Tibial nerve (tissue), 4 donors: ENCODE measurements around the gene XKR3. TPM values are rescaled to one million over a fixed set of nuclear protein-coding genes. Genes with fewer than 3 reads are reported as not detected.

Source experiments
- DNase-seq, 2 donors: peaks; one replicate each; pipeline ENCODE4 v3.0.0-alpha.2; 2019; ENCODE audit warnings: low spot score in 2 of 2
- H3K27ac ChIP-seq, 4 donors: fragments of 200-600 bp; sonication (generic) in 3 of 4; one replicate each; pipeline ENCODE4 v1.5.1; 2017 to 2019; ENCODE audit warnings: mild to moderate bottlenecking in 1 of 4
- H3K27me3 ChIP-seq, 2 donors: fragments of 200-600 bp; sonication (generic) in 1 of 2; one replicate each; pipeline versions ENCODE4 v1.5.1 to v1.6.0; 2017 to 2019
- H3K36me3 ChIP-seq, 3 donors: fragments of 200-600 bp; sonication (generic); one replicate each; pipeline ENCODE4 v1.5.1; 2018 to 2019
- H3K4me1 ChIP-seq, 4 donors: fragments of 200-600 bp; sonication (generic) in 3 of 4; one replicate each; pipeline ENCODE4 v1.5.1; 2017 to 2019
- H3K4me3 ChIP-seq, 4 donors: fragments of 200-600 bp; sonication (generic) in 3 of 4; one replicate each; pipeline ENCODE4 v1.5.1; 2017 to 2019; ENCODE audit warnings: mild to moderate bottlenecking in 1 of 4, moderate library complexity in 1 of 4
- H3K9me3 ChIP-seq, 4 donors: fragments of 200-600 bp; sonication (generic) in 3 of 4; one replicate each; pipeline ENCODE4 v1.5.1; 2017 to 2019
- EP300 ChIP-seq, 2 donors: sonication (generic); formaldehyde crosslinking; IDR thresholded peaks; one replicate each; pipeline ENCODE4 v1.6.1; 2017; ENCODE audit warnings: antibody characterized with exemption in 2 of 2, mild to moderate bottlenecking in 1 of 2
- POLR2A ChIP-seq, 2 donors: fragments of 450-650 bp; IDR thresholded peaks; one replicate each; pipeline ENCODE4 v1.6.1; 2017; ENCODE audit warnings: antibody characterized with exemption in 2 of 2, mild to moderate bottlenecking in 2 of 2, moderate library complexity in 2 of 2
- WGBS, 2 donors: methylation state at CpG; one replicate each; pipeline ENCODE4 v1.1.5; 2018; 5-methylcytosine and 5-hydroxymethylcytosine counted together
- total RNA-seq, 4 donors: library from RNA; depleted of rRNA; stranded (reverse); fragments of >200 nt; gene quantifications; one replicate each; pipeline ENCODE4 v1.1.0, GENCODE V29; 2016
- TF ChIP-seq, protein P1 (sequence below), 5 experiments: fragments of 200-600 bp in 3 of 5; fragments of 450-650 bp in 2 of 5; sonication (generic) in 3 of 5; IDR thresholded peaks; one replicate each; pipeline ENCODE4 v1.5.1; 2016 to 2019; ENCODE audit warnings: antibody characterized with exemption in 5 of 5, mild to moderate bottlenecking in 3 of 5, moderate library complexity in 2 of 5

Gene XKR3
- total RNA-seq, 4 donors from 2014 or later: not detected

DNA sequence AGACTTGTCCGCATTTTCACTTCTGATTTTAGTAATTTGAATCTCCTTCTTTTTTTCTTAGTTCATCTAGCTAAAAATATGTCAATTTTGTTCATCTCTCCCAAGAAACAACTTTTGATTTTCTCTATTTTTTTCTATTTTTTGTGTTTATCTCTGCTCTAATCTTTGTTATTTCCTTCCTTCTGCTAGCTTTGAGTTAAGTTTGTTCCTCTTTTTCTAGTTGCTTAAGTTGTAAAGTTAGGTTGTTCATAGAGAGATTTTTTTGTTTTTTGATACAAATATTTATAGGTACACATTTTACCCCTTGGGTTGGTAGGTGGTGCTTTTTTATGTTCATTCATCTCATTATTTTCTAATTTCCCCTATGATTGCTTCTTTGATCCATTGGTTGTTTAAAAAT, 22.1 kb upstream of the XKR3 start:
- Histone ChIP-seq H3K27ac (no peak overlapping the region), H3K4me1 (no peaks in the 10 kb centered on the region), H3K27me3 (no peaks in the 10 kb centered on the region), H3K36me3 (no peaks in the 10 kb centered on the region), H3K9me3 (peaks cover 0 to 13% (median 0%) of the 10 kb centered on the region in 4 donors), H3K4me3 (no peak overlapping the region)
- no peak for TF ChIP-seq EP300 (IDR thresholded peaks at IDR 0.05)
- TF ChIP-seq POLR2A (IDR thresholded peaks at IDR 0.05): no peak
- TF ChIP-seq, protein P1, sequence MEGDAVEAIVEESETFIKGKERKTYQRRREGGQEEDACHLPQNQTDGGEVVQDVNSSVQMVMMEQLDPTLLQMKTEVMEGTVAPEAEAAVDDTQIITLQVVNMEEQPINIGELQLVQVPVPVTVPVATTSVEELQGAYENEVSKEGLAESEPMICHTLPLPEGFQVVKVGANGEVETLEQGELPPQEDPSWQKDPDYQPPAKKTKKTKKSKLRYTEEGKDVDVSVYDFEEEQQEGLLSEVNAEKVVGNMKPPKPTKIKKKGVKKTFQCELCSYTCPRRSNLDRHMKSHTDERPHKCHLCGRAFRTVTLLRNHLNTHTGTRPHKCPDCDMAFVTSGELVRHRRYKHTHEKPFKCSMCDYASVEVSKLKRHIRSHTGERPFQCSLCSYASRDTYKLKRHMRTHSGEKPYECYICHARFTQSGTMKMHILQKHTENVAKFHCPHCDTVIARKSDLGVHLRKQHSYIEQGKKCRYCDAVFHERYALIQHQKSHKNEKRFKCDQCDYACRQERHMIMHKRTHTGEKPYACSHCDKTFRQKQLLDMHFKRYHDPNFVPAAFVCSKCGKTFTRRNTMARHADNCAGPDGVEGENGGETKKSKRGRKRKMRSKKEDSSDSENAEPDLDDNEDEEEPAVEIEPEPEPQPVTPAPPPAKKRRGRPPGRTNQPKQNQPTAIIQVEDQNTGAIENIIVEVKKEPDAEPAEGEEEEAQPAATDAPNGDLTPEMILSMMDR (IDR thresholded peaks at IDR 0.05): no peak
- 68 to 81% methylated on average over 1 of the region's 1 CpG for WGBS, 2 donors
- no peak for DNase-seq

DNA sequence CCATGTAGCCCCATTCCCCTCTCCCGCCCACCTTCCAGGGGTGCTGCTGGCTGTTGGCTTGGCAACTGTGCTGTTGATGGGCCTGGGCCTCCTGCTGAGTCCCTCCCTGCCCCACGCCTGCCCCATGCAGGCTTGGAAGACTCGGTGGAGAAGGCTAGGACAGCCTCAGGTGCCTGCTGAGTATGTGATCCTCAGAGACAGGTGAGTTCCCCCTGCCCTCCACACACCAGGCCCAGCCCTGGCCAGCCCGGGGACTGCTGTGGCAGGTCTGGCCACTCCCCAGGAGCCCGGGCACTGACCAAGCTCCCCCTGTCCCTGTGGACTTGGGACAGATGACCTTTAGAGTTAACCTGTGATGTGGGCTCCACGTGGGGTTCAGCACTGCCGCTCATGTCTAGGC, 20.7 kb upstream of the XKR3 start:
- no peak for DNase-seq
- H3K9me3 ChIP-seq: peaks cover 0 to 13% (median 0%) of the 10 kb centered on the region in 4 donors
- H3K4me3 ChIP-seq: no peak overlapping the region
- H3K36me3 ChIP-seq: no peaks in the 10 kb centered on the region
- WGBS, 2 donors: 64 to 84% methylated on average over 4 to 5 of the region's 7 CpGs
- TF ChIP-seq EP300 (IDR thresholded peaks at IDR 0.05): no peak
- no peak overlapping the region for H3K27ac ChIP-seq
- H3K4me1 ChIP-seq: no peaks in the 10 kb centered on the region
- no peaks in the 10 kb centered on the region for H3K27me3 ChIP-seq

DNA sequence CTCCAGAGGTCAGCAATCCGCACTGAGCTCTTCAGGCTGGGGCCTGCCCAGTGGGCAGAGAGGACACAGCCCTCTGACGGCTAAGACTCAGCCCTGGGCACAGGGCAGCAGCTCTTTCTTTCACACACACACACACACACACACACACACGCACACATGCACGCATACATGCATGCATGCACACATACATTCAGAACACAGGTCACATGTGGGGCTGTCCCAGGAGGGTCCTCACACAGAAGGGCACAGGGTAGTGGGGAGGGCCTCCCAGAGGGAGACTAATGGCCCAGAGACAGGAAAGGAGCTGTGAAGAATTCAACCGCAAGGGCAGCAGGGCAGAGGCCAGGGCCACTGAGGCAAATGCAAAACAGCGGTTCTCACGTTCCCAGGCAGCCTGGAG, 20.3 kb upstream of the XKR3 start:
- H3K36me3 ChIP-seq: no peaks in the 10 kb centered on the region
- no peak for TF ChIP-seq POLR2A (IDR thresholded peaks at IDR 0.05)
- TF ChIP-seq EP300 (IDR thresholded peaks at IDR 0.05): no peak
- TF ChIP-seq, protein P1 (IDR thresholded peaks at IDR 0.05): no peak
- no peaks in the 10 kb centered on the region for H3K27me3 ChIP-seq
- DNase-seq: no peak
- no peak overlapping the region for H3K4me3 ChIP-seq
- 84 to 86% methylated on average over 7 of the region's 7 CpGs for WGBS, 2 donors
- H3K9me3 ChIP-seq: peaks cover 0 to 13% (median 0%) of the 10 kb centered on the region in 4 donors
- no peak overlapping the region for H3K27ac ChIP-seq
- no peaks in the 10 kb centered on the region for H3K4me1 ChIP-seq

DNA sequence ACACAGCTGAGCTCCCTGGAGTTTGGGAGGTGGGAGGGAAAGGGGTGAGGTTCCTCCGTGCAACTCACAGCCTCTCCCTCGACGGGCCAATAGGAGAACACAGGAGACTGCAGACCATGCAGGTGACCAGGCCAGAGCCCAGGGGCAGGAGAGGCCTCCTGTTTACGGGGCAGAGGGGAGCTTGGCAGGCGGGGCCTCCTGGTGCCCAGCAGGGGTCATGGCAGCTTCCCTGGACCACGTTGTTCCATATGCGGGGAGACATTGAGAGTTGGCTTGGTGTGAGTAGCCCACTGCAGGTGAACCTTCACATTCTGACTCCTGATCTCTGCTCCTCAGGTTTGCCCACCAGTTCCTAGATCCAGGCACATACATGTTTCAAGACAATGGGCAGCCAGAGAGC, 19.3 kb upstream of the XKR3 start:
- Histone ChIP-seq H3K36me3 (no peaks in the 10 kb centered on the region), H3K27ac (no peak overlapping the region), H3K4me3 (no peak overlapping the region), H3K4me1 (no peaks in the 10 kb centered on the region), H3K27me3 (no peaks in the 10 kb centered on the region), H3K9me3 (peaks cover 0 to 13% (median 0%) of the 10 kb centered on the region in 4 donors)
- TF ChIP-seq, protein P1 (IDR thresholded peaks at IDR 0.05): no peak
- no peak for TF ChIP-seq POLR2A (IDR thresholded peaks at IDR 0.05)
- WGBS, 2 donors: 79 to 81% methylated on average over 7 of the region's 7 CpGs
- DNase-seq: no peak

DNA sequence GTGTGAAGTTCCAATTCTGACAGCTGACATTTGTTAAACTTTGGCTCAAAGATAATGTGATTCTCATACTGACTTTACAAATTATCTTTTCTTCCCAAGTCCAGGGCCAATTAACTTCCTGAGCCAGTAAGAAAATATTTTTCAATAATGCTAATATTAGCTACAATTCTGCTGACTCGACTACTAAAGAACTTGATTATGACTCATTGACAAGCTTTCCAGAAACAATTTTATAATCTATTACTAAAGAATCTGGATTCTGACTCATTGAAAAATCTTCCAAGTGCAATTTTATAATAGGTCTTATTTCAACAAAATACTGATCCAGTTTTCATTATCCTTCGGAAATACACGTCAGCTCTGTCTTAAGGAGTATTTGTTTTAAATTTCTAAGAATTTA, 12.9 kb upstream of the XKR3 start:
- 61 to 74% methylated on average over 3 of the region's 3 CpGs for WGBS, 2 donors
- no peak overlapping the region for H3K27ac ChIP-seq
- no peaks in the 10 kb centered on the region for H3K27me3 ChIP-seq
- no peak for DNase-seq
- no peaks in the 10 kb centered on the region for H3K9me3 ChIP-seq
- no peak overlapping the region for H3K4me3 ChIP-seq
- TF ChIP-seq POLR2A (IDR thresholded peaks at IDR 0.05) (no peak), EP300 (IDR thresholded peaks at IDR 0.05) (no peak)
- TF ChIP-seq, protein P1 (IDR thresholded peaks at IDR 0.05): no peak
- H3K4me1 ChIP-seq: no peaks in the 10 kb centered on the region
- no peaks in the 10 kb centered on the region for H3K36me3 ChIP-seq

DNA sequence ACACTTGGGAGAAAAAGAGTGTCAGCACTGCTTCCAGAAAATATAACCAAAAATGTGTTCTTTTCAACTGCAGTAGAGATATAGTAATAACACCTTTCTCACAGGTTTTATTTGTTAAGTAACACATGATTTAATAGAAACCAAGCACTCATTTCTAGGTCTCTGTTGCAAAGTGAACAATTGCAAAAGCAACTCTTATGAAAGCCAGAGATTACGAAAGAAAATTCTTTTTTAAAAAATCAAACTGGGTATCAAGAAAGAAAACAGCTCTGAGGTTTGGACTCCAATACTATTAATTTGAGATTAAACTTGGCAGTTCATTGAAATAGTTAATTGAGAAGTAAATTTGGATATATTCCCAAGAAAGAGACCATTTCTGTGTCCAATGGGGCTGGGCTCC, 9.8 kb upstream of the XKR3 start:
- TF ChIP-seq, protein P1 (IDR thresholded peaks at IDR 0.05): no peak
- Histone ChIP-seq H3K4me3 (no peak overlapping the region), H3K36me3 (no peaks in the 10 kb centered on the region), H3K9me3 (no peaks in the 10 kb centered on the region), H3K4me1 (no peaks in the 10 kb centered on the region), H3K27ac (no peak overlapping the region), H3K27me3 (no peaks in the 10 kb centered on the region)
- 53 to 58% methylated on average over 1 of the region's 1 CpG for WGBS, 2 donors
- DNase-seq: no peak
